Activated gamma-delta T cell treated with anti-CD3 and anti-CD28 coated beads, Interleukin-2, amount 50 U/mL, for 16 hours (primary cell): ENCODE results near the gene PEX14.

Source experiments
- DNase-seq: peaks from one replicate; pipeline ENCODE4 v3.0.0-alpha.2; 2020; ENCODE audit warnings: low read depth

PEX14 gene

DNA sequence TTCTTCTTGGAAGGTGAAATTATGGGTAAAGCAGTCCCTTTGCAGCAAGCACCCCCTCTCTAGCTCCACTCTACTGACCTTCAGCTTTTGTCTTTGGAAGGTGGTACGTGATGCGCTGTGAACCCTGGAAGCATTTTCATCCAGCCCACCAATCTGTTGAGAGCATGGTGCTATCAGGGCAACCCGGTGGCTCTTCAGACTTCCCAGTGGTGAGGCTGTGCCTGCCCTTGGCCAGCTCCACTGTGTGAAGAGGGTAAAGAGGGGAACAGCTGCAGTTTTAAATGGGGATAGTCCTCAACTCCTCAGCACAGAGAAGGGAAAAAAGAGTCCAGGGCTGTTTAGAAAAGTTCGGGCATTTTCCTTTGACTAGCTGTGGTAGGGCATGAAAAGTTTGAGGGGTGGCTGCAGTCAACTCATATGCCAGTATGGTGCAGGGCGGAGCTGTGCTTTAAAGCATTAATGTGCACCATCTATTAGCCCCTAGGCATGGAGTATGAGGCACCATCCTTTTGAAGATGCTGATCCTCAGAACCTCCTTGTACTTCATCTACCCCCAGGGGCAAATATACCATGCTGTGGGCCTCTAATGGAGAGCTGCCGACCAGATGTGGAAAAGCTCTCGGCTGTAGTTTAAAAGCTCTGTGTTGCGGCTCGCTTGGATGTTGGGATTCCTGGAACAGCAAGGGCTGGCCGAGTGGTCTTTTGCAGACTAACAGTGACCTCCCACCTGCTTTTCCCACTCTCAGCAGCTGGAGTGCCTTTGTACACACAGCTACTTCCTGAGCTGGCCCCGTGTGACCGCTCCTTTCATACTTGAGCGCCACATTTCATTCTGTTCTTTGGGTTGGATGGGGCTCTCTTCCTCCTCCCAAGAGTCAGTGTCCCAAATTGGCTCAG, 123.0 kb downstream of the PEX14 start:
- DNase-seq, result no peak

DNA sequence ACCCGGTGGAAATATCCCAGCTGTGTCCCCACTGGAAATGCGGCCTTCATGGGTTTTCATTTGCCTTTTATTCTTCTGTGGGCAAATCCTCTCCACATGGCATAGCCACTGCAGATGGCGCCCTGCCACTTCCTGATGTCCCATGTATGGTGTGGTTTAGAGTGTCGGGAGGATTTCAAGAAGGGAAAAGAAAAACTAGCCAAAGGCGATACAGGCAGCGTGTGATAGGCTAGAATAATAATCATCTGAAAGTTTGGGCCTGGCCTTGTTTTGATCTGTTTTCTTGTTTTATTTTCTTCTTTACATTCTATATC, 123.6 kb downstream of the PEX14 start:
- DNase-seq, result no peak

DNA sequence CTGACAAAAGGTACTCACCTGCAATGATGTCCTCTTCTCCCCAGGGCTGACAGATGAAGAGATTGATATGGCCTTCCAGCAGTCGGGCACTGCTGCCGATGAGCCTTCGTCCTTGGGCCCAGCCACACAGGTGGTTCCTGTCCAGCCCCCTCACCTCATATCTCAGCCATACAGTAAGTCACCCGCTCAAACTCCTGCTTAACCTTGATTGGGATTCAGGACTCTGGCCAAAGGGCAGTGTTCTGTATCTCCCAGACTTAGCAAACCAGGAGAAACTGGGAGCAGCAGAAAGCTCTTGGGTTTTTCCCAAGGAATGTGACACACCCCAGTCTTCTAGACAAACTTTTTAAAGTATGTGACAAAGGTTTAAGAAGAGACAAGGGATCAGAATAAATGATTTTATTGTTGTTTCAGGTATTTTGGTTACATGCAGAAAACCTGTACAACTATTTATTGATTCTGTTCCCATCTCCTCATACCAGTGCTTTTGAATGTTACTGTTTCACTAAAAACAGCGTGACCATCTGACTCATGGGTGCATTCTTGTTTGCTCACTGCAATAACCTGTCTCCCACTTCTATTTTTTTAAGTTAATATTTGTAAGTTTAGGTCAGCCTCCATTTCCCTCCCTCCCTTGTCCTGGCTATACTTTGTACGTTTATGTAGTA, 124.6 kb downstream of the PEX14 start:
- DNase-seq, result no peak

DNA sequence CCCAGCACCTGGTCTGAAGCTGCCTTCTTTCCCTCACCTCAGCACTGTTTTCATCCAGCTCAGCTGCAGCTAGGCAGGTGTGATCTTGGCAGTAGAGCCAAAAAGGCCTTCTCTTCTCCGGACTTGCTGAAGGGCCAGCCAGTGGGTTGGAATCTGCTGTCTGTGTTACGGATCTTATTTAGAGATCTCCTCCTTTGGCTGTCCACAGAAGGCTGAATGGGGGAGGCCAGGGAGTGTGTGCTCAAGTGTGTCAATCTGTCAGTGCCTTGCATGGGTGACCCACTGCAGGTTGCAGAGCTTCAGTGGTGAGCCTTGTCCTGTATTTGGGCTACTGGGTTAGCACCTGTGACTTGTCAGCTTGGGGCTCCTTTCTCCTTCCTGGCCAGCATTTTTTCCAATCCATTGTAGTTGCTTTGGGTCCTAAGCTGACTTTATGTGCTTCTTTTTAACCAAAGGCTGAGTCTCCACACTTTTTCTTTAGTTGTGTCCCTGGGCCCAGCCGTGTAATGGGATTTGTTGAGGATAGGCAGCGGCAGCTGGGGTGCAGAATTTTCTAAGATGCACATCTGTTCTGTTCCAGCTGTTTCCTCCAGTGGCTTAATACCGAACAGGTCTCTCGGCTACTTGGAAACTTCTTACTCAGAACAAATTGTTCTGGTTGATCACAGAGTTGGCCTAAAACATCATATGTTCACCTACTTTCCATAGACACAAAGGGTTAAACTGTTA, 126.8 kb downstream of the PEX14 start:
- DNase-seq, result no peak

DNA sequence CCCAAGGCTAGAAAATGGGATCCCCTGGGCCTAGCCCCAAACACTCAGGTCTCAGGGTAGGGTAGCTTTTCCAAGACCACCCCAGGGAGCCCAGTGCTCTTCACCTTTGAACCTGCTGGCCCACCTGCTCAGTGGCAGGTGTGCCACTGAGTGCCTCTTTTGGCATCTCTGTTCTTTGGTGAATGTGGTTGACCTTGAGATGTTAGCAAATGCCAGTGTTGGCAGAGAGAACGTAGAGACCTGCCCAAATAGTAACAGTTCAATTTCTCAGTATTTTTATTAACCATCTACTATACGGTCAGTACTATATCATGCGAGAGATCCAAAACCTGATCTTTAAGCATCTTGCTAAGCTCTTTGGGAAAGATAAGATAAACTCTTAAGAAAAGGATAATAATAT, 128.2 kb downstream of the PEX14 start:
- no peak for DNase-seq

DNA sequence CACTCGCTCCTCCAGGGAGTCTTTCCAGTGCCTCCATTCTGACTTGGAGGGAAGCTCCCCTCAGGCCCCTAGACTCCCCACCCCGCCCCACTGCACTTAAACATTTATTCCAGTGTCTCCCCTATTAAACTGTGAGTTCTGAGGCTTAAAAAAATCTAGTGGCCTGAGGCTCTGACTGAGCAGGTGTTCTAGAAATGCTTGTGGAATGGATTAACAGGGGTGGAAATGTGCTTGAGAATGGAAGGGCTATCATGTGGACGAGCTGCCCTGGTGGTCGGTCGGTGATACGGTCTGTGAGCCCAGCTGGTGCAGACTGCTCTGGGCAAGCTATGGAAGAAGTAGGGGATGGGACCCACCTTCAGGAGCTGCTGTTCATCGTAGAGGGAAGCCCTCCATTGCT, 130.2 kb downstream of the PEX14 start:
- DNase-seq, result no peak

DNA sequence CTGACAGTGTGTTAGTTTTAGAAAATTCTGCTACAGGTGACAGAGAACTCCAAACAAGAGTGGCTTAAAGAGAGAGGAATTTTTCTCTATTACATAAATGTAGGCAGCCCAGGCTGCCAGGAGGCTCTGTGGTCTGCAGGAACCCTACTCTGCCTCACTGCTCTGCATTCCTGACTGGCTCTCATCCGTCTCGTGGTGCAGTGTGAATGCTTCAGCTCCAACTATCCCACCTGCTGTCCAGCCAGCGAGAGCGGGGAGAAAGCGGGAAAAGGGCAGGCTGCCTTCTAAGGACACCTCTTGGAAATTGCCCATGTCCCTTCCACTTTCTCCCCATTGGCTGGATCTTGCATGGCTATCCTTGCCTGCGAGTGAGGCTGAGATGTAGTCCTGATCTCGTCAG, 131.3 kb downstream of the PEX14 start:
- no peak for DNase-seq

DNA sequence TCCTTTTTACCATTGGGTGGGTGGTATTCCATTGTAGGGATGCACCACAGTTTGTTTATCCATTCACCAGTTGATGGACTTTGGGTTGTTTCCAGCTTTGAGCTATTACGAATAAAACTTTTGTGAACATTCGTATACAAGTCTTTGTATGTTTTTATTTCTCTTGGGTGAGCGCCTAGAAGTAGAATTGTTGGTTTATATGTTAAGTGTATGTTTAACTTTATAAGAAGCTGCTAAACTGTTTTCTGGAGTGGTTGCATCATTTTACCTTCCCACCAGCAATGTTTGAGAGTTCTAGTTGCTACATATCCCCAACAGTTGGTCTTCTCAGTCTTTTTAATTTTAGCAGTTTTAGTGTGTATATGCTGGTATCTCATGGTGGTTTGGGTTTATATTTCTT, 132.5 kb downstream of the PEX14 start:
- DNase-seq, result no peak

DNA sequence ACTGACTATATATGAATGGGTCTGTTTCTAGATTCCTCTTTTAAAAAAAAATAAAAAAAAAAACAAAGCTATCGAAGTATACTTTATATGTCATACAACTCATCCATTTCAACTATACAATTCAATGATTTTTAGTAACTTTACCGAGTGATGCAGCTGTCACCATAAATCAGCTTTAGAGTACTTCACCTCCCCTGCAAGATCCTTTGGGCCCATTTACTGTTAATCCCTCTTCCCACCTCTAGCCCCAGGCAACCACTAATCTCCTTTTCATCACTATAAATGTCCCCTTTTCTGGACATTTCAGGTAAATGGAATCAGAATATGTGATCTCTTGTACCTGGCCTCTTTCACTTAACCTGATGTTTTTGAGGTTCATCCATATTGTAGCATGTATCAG, 133.9 kb downstream of the PEX14 start:
- DNase-seq, result no peak

DNA sequence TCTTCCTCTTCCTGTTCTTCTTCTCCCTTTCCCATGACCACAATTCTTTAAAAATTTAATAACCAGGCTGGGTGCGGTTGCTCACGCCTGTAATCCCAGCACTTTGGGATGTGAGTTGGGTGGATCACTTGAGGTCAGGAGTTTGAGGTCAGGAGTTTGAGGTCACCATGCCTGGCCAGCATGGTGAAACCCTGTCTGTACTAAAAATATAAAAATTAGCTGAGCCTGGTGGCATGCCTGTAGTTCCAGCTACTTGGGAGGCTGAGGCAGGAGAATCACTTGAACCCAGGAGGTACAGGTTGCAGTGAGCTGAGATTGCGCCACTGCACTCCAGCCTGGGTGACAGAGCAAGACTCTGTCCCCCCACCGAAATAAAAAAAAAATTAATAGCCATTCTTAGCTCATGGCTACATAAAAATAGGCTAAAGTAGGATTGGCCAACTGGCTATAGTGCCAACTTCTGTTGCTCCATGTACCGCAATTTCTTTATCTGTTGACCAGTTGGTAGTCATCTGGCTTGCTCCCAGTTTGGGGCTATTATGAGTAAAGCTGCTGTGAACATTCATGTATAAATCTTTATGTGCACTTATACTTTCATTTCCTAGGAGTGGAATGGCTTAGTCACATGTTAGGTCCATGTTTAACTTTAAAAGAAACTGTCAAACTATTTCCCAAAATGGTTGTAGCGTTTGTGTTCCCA, 136.3 kb downstream of the PEX14 start:
- no peak for DNase-seq

DNA sequence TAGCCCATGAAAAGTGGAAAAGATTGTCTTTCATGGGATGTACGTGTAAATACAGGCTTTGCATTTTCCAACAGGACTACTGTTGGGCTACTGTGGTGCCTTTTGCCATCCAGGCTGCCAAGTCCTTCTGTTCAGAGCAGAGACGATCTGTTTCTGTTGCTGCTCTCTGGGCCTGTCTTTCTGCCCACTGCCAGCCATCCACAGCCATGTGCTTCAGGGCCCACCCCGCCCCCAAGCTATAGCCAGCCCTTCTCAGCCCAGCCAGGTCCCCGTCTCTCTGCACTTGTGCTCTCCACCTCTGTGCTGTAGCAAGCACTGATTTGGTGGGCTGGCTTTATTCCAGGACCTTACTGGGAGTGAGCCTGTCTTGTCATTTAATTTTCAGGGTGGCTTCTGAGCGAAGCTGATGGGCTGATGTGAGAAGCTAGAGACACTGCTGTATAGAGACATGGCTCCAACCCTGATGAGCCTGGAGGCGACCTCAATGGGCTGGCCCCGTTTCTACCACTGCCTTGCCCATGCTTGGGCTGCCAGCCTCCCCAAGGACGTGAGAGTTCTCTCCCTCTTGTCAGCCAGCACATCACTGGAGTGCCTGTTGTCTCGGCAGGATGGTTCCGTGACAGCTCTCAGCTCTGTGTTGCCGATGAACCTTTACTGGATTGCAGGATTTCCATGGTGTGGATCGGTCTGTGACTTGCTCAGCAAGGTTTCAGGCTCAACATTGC, 137.8 kb downstream of the PEX14 start:
- DNase-seq, result no peak

DNA sequence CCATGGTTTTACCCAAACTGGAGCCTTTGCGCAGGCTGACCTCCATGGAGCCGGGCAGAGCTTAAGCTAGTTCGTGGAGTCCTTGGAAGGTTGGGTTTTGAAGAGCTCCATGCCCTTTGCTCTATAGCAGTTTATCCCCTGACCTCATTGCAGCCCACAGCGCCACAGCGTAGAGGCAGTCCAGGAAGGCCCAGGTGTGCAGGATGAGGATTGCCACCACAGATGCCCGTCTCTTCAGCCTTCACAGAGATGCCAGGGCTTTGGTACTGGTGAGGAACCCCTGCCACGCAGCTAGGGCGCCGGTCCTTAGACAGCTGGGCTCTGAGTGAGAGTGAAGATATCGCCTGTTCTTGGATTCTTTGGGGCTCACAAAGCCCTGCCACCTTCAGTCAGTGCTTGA, 138.6 kb downstream of the PEX14 start:
- no peak for DNase-seq

DNA sequence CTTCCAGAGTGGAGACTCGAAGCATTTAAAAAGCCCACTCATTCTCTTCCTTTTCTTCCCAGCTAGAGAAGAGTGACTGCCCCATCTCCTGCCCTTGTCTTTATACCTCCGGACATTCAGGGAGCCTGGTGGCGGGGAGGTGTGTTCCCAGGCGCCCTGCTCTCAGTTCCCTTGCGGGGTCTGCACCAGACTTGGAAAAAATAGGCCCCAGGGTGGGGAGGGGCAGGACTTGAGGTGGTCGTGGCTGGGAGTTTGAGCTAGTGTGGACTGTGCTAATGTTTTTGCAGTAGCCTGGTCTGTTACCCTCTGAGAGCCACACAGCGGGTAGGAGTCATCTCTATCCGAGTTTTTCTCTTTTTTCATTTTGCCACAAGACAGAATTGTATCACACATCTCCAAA, 139.1 kb downstream of the PEX14 start:
- no peak for DNase-seq

DNA sequence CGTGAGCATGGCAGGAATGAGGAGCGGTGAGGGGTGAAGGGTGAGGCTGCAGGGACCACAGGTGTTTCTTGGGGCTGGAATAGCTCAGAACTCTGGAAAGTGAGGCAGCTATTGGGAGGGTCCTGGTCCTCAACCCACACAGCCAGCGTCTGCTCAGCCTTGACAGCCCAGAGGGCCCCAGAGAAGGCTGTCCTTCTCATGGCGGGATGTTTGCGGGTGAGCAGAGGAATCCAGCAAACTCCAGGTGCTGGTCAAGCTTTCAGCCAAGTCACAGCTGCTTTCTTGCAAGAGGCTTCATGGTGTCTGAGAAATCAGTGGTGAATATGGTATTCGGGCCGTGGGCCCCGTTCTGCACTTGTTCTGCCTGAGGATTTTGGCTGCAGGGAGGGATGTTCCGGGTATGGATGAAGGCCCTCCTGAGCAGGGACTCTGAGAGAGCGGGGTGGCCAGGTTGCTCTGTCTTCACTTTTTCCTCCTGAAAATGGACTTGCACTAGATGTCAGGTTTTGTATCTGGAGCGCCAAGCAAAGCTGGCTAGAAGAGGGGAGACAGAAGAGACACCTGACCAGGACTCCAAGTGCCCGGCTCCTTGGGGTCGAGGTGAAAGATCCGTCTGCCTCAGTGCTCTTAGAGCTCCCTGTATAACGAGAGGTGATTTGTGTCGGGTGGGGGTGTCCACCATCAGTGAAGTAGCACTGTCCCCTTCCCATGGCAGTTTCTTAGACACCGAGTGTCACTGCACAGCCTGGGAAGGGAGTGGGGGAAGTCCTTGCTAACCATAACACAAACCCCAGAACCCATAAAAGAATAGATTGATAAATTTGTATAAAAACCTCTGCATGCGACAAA, 139.9 kb downstream of the PEX14 start:
- no peak for DNase-seq

DNA sequence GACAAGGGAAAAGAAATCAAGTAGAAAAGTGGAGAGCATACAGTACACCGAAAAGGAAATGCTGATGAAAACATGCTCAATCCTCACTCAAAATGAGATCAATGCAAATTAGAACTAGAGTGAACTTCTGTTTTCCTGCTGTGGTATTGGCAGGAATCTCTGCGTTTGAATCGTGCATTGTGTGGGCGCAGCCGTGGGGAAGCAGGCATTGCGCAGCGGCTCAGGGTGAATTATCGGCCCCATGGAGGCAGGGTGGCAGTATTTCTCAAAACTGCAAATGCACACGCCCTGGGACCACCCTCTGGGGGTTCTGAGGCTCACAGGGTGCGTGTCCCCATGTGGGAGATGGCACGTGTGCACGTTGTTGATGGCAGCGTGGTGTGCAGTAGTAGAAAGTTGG, 140.6 kb downstream of the PEX14 start:
- DNase-seq, result no peak

DNA sequence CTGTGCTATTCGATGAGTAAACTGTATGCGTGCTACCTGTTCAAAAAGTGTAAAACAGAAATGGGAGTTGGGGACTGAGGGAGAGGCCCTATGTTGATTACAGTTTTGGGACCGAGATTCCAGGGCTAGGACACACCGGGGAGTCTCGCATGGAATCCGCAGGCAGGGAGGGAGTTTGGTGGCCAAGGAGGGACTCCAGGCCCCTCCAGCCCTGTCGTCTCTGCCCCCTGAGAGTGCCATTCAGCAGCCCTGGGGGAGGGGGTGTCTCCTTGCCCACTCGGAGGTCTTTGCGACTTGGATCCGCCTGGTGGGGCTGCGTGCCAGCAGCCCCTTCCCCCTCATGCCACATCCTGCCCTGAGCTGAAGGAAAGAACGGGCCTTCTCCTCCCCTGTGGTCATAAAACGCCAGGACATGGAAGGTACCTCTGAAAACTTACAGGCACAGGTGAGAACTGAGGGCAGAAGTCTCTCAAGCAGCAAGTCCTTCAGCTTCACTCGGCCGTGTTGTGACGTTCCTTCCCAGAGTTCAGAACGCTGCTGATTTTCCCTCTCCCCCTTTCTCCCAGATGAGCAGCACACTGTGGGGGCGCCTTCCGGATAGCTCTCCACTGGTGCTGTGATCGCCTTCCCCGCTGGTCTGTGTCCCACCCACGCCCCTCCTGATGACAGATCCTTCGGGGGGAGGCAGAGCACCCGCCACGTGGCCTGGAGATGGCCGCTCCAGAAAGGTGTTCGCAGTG, 141.4 kb downstream of the PEX14 start:
- no peak for DNase-seq

DNA sequence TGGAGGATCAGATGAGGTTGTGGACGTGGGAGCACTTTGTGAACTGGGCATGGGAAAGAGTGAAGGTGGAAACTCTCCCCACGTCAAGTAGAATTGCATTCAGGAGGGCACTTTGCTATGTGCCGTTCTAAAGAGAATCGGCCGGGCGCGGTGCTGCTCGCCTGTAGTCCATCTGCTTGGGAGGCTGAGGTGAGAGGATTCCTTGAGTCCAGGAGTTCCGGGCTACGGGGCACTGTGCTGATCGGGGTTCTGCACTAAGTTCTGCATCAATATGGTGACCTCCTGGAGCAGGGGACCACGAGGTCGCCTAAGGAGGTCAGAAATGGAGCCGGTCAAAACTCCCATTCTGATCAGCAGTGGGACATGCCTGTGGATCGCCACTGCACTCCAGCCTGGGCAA, 141.9 kb downstream of the PEX14 start:
- no peak for DNase-seq

DNA sequence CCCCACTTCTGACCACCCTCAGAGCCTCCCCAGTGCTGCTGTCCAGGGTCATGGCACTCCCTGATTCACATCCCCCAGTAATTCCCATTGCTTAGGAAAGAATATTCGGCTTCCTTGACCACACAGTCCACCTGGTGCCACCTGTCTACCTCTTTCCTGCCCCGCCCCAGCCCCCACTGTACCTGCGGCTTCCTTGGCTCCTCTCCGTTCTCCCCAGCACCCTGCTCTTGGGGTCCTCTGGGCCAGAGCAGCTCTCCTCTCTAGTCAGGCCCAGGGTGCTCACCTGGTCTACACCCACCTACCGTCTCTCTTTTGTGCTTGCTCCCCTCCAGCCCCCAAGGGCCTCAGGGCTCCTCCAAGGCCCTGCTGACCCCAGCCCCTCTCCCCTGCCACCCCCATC, 142.6 kb downstream of the PEX14 start:
- DNase-seq, result no peak

DNA sequence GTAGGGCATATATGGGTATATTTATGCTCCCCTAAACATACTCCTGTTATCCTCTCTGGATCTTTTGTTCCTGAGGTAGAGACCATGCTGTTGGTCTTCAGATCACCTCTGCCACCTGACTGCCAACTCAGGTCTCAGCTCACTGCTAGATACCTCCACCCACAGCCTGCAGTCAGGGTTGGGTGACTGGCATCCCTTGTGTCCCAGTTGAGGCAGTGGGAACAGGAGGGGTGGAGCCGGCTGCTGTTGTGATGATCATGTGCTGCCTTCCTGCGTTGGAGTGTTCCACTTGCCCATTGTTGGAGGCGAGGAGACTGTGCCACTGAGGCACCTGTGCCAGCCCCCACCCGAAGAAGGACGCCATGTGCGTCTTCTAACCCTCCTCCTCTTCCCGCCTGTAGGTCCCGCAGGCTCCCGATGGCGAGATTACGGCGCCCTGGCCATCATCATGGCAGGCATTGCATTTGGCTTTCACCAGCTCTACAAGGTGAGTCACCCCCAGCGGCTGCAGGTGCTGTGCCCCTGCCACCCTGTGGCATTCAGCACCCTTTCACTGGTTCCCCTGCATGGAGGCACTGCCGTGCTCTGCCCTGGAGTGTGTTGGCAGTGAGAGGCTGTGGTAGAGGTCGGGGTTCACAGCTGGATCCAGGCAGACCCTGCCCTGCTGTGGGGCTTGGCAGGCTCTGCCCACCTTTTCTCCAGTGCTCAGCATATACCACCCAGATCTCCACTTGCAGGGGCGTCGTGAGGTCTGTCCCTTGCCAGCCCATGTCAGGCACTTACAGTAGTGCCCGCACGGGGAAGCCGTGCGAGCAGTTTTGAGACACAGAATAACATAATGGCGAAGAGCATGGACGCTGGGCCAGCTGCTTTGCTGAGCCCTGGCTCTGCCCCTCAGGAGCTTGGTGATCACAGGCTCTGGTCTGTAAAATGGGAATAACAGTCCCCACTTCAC, 143.5 kb downstream of the PEX14 start:
- DNase-seq, result no peak
